Heart left ventricle (tissue), 16 donors: ENCODE data around the gene FBXO36. TPM values are rescaled to one million over a fixed set of nuclear protein-coding genes. Genes with fewer than 3 reads are reported as not detected.
"Not testable (repeated sequence)": the region's sequence is repeated elsewhere in the genome, so short reads cannot be mapped to it uniquely, and the experiment has no call there.

Experiments
- ATAC-seq, 4 donors: fragments of 200-7000 bp; cut with Tn5 transposase; one replicate each; pipeline ENCODE4 v1.9.1; 2020 to 2022; ENCODE audit warnings: moderate library complexity in 4 of 4, mild to moderate bottlenecking in 3 of 4, moderate number of reproducible peaks in 1 of 4
- DNase-seq, 5 donors: peaks; one replicate each; pipeline ENCODE4 v3.0.0-alpha.2; 2020
- H3K27ac ChIP-seq, 12 donors: fragments of 200-600 bp; sonication (generic) in 4 of 12; one replicate each; pipeline versions ENCODE4 v1.5.0 to v1.8.0; 2016 to 2022; ENCODE audit warnings: mild to moderate bottlenecking in 2 of 12
- H3K27me3 ChIP-seq, 9 donors: fragments of 200-600 bp; sonication (generic) in 2 of 9; one replicate each; pipeline versions ENCODE4 v1.5.1 to v1.8.0; 2016 to 2022; ENCODE audit warnings: mild to moderate bottlenecking in 3 of 9
- H3K36me3 ChIP-seq, 9 donors: fragments of 200-600 bp; sonication (generic) in 2 of 9; one replicate each; pipeline versions ENCODE4 v1.5.0 to v1.8.0; 2018 to 2022; ENCODE audit warnings: mild to moderate bottlenecking in 2 of 9
- H3K4me1 ChIP-seq, 12 donors: fragments of 200-600 bp; sonication (generic) in 4 of 12; one replicate each; pipeline versions ENCODE4 v1.5.0 to v1.8.0; 2016 to 2022; ENCODE audit warnings: mild to moderate bottlenecking in 3 of 12
- H3K4me3 ChIP-seq, 12 donors: fragments of 200-600 bp; sonication (generic) in 4 of 12; one replicate each; pipeline versions ENCODE4 v1.5.0 to v1.8.0; 2017 to 2022; ENCODE audit warnings: mild to moderate bottlenecking in 9 of 12, moderate library complexity in 4 of 12
- H3K9me3 ChIP-seq, 12 donors: fragments of 200-600 bp; sonication (generic) in 4 of 12; one replicate each; pipeline versions ENCODE4 v1.5.0 to v1.8.0; 2016 to 2022; ENCODE audit warnings: mild to moderate bottlenecking in 1 of 12
- CTCF ChIP-seq, 12 donors: fragments of 200-600 bp; sonication (generic) in 4 of 12; IDR thresholded peaks; one replicate each; pipeline versions ENCODE4 v1.5.0 to v1.8.0; 2018 to 2022; ENCODE audit warnings: antibody characterized with exemption in 12 of 12, mild to moderate bottlenecking in 5 of 12
- POLR2A ChIP-seq, 2 donors: fragments of 450-650 bp; IDR thresholded peaks; one replicate each; pipeline ENCODE4 v1.6.1; 2017; ENCODE audit warnings: antibody characterized with exemption in 2 of 2, mild to moderate bottlenecking in 2 of 2, moderate library complexity in 2 of 2
- WGBS, 4 donors: extraction: QIAGEN DNeasy Blood & Tissue Kit in 2 of 4; methylation state at CpG; one replicate each; pipeline versions ENCODE4 v1.1.5 to v1.1.7; 2013 to 2018; 5-methylcytosine and 5-hydroxymethylcytosine counted together
- intact Hi-C, 10 donors: fragments of 100-400 bp; cut with DNase I; formaldehyde crosslinking; loops; one replicate each; pipeline versions ENCODE4 v1.11.1 to v1.14.2; 2022
- polyA plus RNA-seq, 2 donors: library from polyadenylated mRNA; stranded (reverse); fragments of 200-250 nt; gene quantifications; one replicate each; pipeline ENCODE4 v1.2.3, GENCODE V29; 2013
- total RNA-seq, 9 donors: library from RNA; depleted of rRNA in 2 of 9; stranded (reverse); fragments of >200 nt in 2 of 9; fragmentation: NEBNext Ultra II Directional in 3 of 9; extraction: Animal tissue kit (Norgen Biotek cat#: 25700) in 3 of 9; gene quantifications; one replicate each; pipeline versions ENCODE4 v1.1.0 to v1.2.4, GENCODE V29; 2016 to 2023
- donor health status: ischemic (EF 13 %, LVEDD 7.1; RV severe dilation, severe dysfunction).
- donor health status: healthy with polysubstance abuse.
- donor health status: DM: no; HTN: yes; CAD: no.
- donor health status: DM: no; HTN: no; CAD: no.
- donor health status: ischemic (EF 25% LVEDD 6.9; RV normal size, moderate dysfunction).
- donor health status: ischemic (EF 25% LVEDD 5.7; RV mildly dilated, moderate dysfunction).
- donor health status: healthy.
- donor health status: DM: yes; HTN: yes; CAD: no.
- donor health status: ischemic (EF 35%, LVEDD 5.7; RV mildly dilated, moderate dysfunction).
- donor health status: nonischemic (EF 11% LVEDD 7.7; RV severe dilation, severe dysfunction).
- donor health status: DM: yes; HTN: yes; CAD: no.
- donor health status: PGD.
- donor health status: ischemic (EF 29% LVEDD 5.4; RV normal size, mild dysfunction).
- donor health status: nonischemic (EF 23%, LVEDD 6.1; RV moderate dilation, normal function).

The FBXO36 gene
- total and polyA plus RNA-seq, 11 donors, result 0.23 to 1.9 (median 1.1) TPM

GRCh38 chr2:229920011-229920641, 2.2 kb upstream of the FBXO36 start:
- Histone ChIP-seq H3K36me3 (peaks cover 0 to 23% (median 2%) of the 10 kb centered on the region in 9 donors), H3K4me1 (peaks cover 0 to 54% (median 29%) of the 10 kb centered on the region in 12 donors), H3K27me3 (no peaks in the 10 kb centered on the region), H3K9me3 (no peaks in the 10 kb centered on the region), H3K27ac (peak overlapping the region in 11 of 12 donors; percentile 90 to 100 (median 99)), H3K4me3 (peak overlapping the region; percentile 77 to 98 (median 90))
- ATAC-seq (no peak), DNase-seq (no peak)
- intact Hi-C loops, result loop anchor here in 6 of 10 donors (5.0 kb wide), 2 partner anchors 118 to 138 kb away; no protein-coding TSS in a partner anchor
- TF ChIP-seq POLR2A (IDR thresholded peaks at IDR 0.05) (no peak), CTCF (IDR thresholded peaks at IDR 0.05) (no peak)
- 4 to 5% (median 5%) methylated on average over 20 of the region's 20 CpGs for WGBS, 4 donors

GRCh38 chr2:229921101-229921891, 1.0 kb upstream of the FBXO36 start:
- peak overlapping the region; percentile 90 to 100 (median 98) for H3K27ac ChIP-seq
- intact Hi-C loops, result loop anchor here in 6 of 10 donors (5.0 kb wide), 2 partner anchors 119 to 139 kb away; no protein-coding TSS in a partner anchor
- DNase-seq (peak; percentile 76 to 79 (median 78)), ATAC-seq (peak; percentile 30 to 63 (median 48))
- no peaks in the 10 kb centered on the region for H3K27me3 ChIP-seq
- no peak for TF ChIP-seq CTCF (IDR thresholded peaks at IDR 0.05)
- no peak for TF ChIP-seq POLR2A (IDR thresholded peaks at IDR 0.05)
- H3K4me3 ChIP-seq, result peak overlapping the region; percentile 77 to 98 (median 90)
- H3K4me1 ChIP-seq, result peaks cover 0 to 42% (median 27%) of the 10 kb centered on the region in 12 donors
- WGBS, 4 donors, result 1% methylated on average over 49 to 60 of the region's 60 CpGs
- H3K36me3 ChIP-seq, result peaks cover 0 to 19% (median 2%) of the 10 kb centered on the region in 9 donors
- H3K9me3 ChIP-seq, result no peaks in the 10 kb centered on the region

- Histone ChIP-seq H3K4me1 (peaks cover 0 to 42% (median 25%) of the 10 kb centered on the region in 12 donors), H3K4me3 (peak within 1 kb of the TSS; percentile 77 to 98 (median 90)), H3K27ac (peak within 1 kb of the TSS; percentile 90 to 100 (median 98)), H3K9me3 (no peaks in the 10 kb centered on the region), H3K27me3 (no peaks in the 10 kb centered on the region), H3K36me3 (peaks cover 0 to 14% (median 2%) of the 10 kb centered on the region in 9 donors)
- intact Hi-C loops, result loop anchor here in 6 of 10 donors (1.0 to 5.0 kb wide), 3 partner anchors 120 to 140 kb away; no protein-coding TSS in a partner anchor
- DNase-seq, result peak; percentile 93 to 96 (median 95)
- ATAC-seq, result peak; percentile 91 to 95 (median 93)
- TF ChIP-seq CTCF (IDR thresholded peaks at IDR 0.05), result no peak
- no peak for TF ChIP-seq POLR2A (IDR thresholded peaks at IDR 0.05)
- 0 to 1% (median 0%) methylated on average over 4 to 49 of the region's 49 CpGs for WGBS, 4 donors
These were observed 333 bp upstream of the FBXO36 start, which contains the start of gene TRIP12 for GRCh38 chr2:229921892-229922448. TSS of gene TRIP12 (minus strand) at chr2:229922009. CDS start at chr2:229880079, 41,930 bp downstream.

GRCh38 chr2:229924541-229924940, 2.2 kb downstream of the FBXO36 start:
- H3K9me3 ChIP-seq, H3K4me3 ChIP-seq, H3K36me3 ChIP-seq, H3K27ac ChIP-seq, DNase-seq, H3K27me3 ChIP-seq, ATAC-seq: not testable (repeated sequence)
- intact Hi-C loops, result loop anchor here in 6 of 10 donors (5.0 kb wide), 2 partner anchors 122 to 142 kb away; no protein-coding TSS in a partner anchor
- peaks cover 0 to 26% (median 15%) of the 10 kb centered on the region in 12 donors for H3K4me1 ChIP-seq
- 96 to 99% (median 97%) methylated on average over 10 of the region's 10 CpGs for WGBS, 4 donors
